ENCODE measurements around the gene CD7. TPM values are rescaled to one million over a fixed set of nuclear protein-coding genes. Genes with fewer than 3 reads are reported as not detected.

The CD7 gene
- total and polyA plus RNA-seq, 9 of the 15 experiments (the other 6 are each of a cell fraction or from before 2014, with no cell fraction given): 0.21 to 0.35 TPM; not detected in 7

- TF ChIP-seq ZNF511 (CRISPR knock-in tag; IDR thresholded peaks at IDR 0.05) (no peak), ZNF311 (CRISPR knock-in tag; IDR thresholded peaks at IDR 0.05) (no peak), NR2F6 (CRISPR knock-in tag; IDR thresholded peaks at IDR 0.05) (no peak), CTCF (IDR thresholded peaks at IDR 0.05 in 2 of 3, conservative IDR thresholded peaks at IDR 0.05 in 1 of 3; ENCODE audit: insufficient read depth in 2 of 3, low read depth in 1 of 3, low read length in 3 of 3) (0 out of 6 replicates have a peak, but pooled peaks of 1 of the 3 experiments have one; percentile 24), KDM2B (CRISPR knock-in tag; IDR thresholded peaks at IDR 0.05) (no peak), RBFOX2 (IDR thresholded peaks at IDR 0.05; ENCODE audit: low read depth, low read length) (peak; percentile 66), ARHGAP35 (IDR thresholded peaks at IDR 0.05; ENCODE audit: partially characterized antibody) (no peak), ZNF444 (CRISPR knock-in tag; IDR thresholded peaks at IDR 0.05) (no peak), RBM17 (IDR thresholded peaks at IDR 0.05; ENCODE audit: borderline replicate concordance, low read depth, low read length) (no peak), FOSL1 (tag; conservative IDR thresholded peaks at IDR 0.05) (peak; percentile 96), ARID1B (IDR thresholded peaks at IDR 0.05) (peak; percentile 56; the same call in 1 of the 2 replicates), ZZZ3 (IDR thresholded peaks at IDR 0.05) (no peak), ZNF75A (CRISPR knock-in tag; IDR thresholded peaks at IDR 0.05) (no peak), SIN3B (IDR thresholded peaks at IDR 0.05; ENCODE audit: low read depth) (no peak), RAD51 (IDR thresholded peaks at IDR 0.05; ENCODE audit: borderline replicate concordance, low read depth) (no peak), ZNF316 (IDR thresholded peaks at IDR 0.05) (no peak), REST (IDR thresholded peaks at IDR 0.05; ENCODE audit: borderline replicate concordance) (peak; percentile 40), REST (CRISPR knock-in tag; IDR thresholded peaks at IDR 0.05; ENCODE audit: low read depth) (no peak), FOXA1 (IDR thresholded peaks at IDR 0.05; ENCODE audit: borderline replicate concordance) (no peak), ZNF354B (CRISPR knock-in tag; IDR thresholded peaks at IDR 0.05) (no peak)
Measured at GRCh38 chr17:82267575-82268379, 49.6 kb downstream of the CD7 start (continued).

All from K562 (cell line).